GM19324 (cell line): ENCODE data around the gene REC8.

Source experiments
- ATAC-seq: cut with Tn5 transposase; IDR thresholded peaks from one replicate; pipeline ENCODE4 v1.9.1; 2021; ENCODE audit warnings: mild to moderate bottlenecking, moderate library complexity; ENCODE audit not compliant: unreplicated experiment, low FRiP score

Gene REC8

DNA sequence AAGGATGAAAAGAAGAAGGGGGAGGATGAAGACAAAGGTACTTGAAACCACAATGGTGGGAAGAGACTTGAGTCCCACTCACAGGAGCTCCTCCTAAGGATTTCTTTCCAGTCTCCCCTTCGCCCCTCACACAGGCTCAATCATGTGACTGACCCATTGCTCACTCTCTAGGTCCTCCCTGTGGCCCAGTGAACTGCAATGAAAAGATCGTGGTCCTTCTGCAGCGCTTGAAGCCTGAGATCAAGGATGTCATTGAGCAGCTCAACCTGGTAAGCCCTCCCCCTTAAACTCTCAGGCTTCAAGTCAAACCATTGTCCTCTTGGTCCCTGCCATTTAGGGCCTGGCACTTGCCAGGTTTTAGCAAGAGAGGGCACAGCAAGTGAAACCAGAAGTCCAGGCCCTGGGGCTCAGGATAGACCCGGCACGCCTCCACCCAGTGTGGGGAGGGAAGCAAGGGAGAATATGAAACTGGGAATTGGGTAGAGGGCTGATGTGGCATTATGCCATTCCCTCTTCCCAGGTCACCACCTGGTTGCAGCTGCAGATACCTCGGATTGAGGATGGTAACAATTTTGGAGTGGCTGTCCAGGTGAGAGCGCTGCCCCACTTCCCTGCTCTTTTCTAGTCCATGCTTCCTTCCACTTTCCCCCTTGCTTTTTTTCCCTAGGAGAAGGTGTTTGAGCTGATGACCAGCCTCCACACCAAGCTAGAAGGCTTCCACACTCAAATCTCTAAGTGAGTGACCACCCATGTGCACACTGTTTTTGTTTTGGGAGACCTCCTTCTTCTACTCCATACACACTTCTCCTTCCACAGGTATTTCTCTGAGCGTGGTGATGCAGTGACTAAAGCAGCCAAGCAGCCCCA is 34.1 kb upstream of the REC8 start:
- no peak for ATAC-seq

DNA sequence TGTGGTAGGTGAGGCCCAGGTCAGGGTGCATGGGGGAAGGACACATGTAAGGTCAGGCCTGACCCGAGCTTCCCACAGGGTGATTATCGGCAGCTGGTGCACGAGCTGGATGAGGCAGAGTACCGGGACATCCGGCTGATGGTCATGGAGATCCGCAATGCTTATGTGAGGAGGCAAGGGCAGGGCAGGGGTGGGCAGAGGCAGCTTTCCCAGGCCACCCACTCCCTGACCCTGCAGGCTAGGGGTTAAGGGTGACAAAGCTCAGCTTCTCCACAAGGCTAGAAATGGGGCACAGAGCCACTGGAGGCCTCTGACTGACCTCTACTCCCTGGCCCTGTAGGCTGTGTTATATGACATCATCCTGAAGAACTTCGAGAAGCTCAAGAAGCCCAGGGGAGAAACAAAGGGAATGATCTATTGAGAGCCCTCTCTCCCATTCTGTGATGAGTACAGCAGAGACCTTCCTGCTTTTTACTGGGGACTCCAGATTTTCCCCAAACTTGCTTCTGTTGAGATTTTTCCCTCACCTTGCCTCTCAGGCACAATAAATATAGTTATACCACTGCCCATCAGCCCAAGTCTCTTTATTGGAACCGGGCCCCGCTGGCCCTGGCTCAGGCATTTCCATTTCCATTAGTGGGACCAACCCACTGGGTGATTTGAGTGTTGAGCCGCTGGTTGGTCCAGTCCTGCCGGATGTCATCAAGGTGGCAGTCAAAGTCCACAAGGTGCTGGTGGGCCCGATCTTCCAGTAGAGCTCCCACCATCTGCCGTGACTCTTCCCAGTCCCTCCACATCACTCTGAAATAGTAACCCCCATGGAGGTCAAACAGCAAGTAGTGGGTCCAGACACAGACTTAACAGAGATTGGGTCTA is 33.2 kb upstream of the REC8 start:
- ATAC-seq = no peak

DNA sequence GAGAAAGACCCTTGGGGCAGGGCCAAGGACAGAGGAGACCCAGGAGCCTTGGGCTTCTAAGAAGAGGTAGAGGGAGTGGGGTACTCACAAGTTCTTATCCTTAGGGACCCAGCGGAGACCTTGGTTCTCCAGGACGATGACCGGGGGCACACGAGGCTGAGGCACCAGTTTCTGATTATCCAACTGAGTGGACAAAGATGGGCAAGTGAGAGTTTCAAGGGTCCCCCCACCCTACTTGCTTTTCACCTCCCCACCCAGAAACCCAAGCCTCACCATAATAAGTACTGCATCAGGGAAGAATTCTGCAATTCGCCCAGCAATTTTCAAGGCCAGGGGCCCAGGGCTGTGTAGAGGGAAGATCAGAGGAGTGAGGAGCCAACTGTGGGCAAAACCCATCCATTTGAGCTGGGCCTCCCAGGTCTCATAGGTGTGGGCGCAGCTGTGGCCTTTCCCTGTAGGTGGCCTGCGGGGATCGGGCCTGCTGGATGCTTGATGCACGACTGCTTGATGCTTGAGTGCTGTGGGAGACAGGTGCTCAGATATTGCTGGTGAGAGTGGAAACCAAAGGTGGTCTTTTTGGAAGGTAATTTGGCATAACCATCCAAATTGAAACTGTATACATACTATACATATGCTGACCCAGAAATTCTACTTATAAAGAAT is 32.5 kb upstream of the REC8 start:
- ATAC-seq = no peak

DNA sequence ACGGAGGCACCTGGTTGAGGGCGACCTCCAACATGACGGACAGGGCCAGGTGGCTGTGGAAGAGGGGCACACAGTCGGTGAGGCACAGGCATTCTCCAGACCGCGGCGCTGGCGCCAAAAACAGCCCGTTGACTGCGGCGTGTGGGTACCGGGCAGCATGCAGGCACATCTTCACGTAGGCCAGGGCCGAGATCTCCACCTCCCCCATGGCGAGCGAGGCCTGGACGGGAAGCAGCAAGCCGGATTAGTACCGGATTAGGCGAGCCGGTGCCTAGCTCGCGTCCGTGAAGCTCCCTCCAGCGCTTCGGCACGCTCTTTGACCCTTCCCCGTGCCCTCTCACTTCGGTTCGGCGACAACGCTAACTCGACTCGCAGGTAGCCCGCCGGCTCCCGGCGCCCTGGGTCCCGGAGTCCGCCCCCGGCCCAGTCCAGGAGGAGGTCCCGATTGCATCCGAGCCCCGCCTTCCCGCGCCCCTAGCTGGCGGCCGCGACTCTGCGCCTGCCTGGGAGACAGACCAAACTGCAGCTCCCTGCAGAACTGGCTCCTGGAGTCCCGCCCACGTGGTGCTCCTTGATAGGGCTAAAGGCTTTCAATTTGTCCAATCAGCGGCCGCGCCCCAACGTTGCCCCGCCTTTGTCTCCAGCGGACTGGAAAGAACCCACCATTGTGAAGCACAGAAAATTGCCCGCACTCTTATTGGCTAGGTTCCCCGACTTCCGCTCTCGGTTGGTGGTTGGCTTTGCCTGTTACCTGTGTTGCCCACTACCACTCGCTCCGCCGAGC is 30.6 kb upstream of the REC8 start, which contains the start of gene EMC9:
TSS of gene EMC9 (minus strand) at position 495 of the 784 bp plus-strand sequence. CDS start at position 208, 287 bp downstream.
- peak; percentile 89 for ATAC-seq

DNA sequence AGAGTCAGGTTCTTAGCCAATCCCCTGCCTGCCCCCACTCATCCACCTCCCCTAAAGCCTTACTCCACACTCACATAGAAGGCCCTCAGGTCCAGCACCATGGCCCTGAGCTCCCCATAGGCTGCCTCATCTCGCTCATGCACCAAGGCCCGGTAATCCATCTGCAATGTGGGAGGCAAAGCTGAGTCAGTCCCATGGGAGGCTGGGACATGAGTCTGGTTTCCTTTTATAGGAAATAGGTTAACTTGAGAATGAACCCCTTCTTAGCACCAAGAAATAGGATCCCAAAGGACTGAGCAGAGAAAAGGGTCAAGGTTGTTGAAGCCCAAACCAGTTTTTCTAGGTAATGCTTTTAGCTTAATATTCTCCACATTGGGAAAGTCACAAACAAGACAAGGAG is 28.4 kb upstream of the REC8 start:
- no peak for ATAC-seq

DNA sequence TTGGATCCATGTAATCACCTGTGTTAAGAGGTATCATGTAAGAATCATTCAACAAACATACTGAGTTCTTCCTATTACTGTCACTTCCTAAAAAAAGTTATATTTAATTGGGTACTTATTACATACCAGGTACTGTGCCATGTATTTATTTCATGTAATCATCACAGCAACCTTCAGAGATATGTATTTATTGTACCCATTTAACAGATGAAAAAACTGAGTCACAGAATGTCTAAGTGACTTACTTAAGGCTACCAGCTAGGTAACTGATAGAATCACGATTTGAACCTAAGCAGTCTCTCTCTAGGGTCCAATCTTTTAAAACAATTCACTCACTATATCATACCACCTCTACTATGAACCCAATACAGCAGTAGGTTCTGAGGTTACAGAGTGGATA is 27.4 kb upstream of the REC8 start:
- no peak for ATAC-seq

DNA sequence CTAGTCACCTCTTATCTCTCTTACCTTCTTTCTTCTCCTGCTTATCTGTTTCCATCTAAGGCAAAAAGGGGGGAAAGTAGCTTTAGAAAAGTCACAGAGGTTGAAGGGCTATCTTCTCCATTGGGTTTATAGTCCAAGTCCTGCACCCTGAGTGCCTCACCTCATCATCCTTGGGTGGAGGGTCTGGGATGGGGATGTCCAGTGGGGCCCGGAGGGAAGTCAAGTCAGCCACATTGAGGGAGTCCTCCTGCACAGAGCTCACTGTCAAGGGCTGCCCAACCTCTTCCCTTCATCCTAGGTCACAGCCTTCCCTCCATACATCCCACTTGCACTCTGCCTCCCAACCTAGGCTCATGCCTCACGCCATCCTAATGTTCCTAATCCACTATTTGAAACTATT is 26.7 kb upstream of the REC8 start:
- ATAC-seq = no peak

DNA sequence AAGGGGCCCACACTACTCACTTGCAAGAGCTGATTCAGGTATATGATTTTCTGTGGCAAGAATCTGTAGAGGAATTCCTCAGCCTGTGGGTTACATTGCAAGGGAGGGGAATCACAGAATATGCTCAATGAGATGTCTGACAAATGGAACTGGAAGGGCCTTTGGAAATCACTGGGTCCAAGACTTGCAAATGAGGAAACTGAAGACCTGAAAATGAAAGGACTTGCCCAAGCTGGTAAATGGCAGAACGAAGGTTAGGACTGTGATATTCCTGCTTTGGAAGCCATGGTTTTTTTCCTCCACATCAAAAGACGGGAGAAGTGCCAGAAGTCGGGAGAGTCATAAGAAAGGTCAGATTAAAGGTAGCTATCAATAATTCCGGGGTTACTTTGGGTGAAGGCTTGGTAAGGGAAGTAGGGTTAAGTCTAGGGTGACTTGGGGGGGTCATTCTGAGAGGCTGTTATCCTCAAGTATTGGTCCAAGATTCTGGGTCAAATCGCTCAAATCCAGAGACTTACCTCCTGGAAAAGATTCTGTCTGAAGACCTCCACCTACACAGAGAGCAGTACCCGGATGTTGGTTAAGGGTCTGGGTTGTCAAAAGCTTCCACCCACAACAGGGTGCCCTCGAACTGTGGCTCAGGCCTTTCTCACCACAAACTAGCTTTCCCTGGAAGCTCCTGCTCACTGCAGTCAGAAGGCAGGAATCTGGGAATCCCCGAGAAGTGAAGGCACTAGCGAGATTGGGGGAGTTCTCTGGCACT is 26.0 kb upstream of the REC8 start:
- no peak for ATAC-seq

DNA sequence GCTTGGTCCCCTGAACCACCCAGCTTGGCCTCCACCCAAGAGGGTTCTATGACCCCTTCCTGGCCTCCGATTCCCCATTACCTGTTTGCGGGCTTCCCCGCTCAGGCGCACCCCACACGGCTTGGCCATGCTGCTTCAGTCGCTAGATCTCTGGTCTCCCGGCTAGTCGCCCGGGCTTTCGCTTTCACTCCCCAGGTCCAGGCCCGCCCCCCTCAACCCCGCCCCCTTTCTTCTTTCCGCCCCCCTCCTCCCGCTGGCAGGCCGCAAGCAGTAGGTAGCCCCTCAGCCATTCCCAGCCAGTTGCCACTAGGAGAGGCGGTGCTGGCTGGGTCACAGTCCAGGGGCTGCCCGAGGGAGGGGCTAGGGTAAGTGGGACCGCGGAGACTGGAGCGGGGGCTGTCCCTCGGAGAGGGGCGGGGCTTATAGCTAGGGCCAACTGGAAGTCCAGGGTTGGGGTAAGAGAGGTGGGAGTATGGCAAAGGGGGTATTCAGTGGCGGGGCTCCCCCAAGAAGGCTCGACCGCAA is 25.4 kb upstream of the REC8 start, which contains the start of gene PSME2:
TSS of gene PSME2 (minus strand) at position 158 of the 525 bp plus-strand sequence. CDS start at position 129, 29 bp downstream.
- peak; percentile 71 for ATAC-seq

DNA sequence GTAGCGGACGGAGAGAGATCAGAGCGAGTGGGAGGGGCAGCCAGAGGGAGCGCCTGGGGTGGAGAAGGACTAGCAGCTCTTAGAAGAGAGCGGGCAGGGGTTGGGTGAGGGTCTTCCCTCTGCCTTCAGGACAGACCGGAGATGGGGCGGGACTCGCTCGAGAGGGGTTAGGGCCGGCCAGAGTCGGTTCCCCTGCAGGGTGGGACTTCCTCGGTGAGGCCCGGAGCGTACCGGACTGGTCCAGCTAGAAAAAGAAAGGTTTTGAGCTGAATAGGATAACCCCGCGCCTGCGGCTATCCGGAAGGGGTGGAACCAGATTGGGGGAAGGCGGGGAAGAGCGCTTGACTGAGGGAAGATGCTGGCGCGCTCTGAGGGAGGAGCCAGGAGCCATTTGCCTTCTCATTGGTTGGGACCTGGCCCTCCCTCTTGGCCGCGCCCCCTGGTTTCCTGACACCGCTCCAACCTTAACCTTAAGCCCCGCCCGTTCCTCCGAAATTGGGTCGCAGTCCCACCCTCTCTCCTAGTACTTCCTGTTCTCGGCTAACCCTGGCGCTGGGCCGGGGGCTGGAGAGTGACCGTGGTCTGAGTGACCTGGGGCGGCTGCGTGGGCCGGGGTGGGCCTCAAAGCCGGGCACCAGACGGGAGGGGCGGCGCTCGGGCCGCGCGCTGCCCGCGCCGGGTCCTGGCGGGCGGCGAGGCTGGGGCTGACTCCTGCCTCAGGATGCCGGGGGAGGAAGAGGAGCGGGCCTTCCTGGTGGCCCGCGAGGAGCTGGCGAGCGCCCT is 24.7 kb upstream of the REC8 start, which contains the start of gene RNF31:
TSS of gene RNF31 (plus strand) at position 521 of the 783 bp plus-strand sequence. CDS start at position 722, 201 bp downstream.
- ATAC-seq = peak; percentile 85

DNA sequence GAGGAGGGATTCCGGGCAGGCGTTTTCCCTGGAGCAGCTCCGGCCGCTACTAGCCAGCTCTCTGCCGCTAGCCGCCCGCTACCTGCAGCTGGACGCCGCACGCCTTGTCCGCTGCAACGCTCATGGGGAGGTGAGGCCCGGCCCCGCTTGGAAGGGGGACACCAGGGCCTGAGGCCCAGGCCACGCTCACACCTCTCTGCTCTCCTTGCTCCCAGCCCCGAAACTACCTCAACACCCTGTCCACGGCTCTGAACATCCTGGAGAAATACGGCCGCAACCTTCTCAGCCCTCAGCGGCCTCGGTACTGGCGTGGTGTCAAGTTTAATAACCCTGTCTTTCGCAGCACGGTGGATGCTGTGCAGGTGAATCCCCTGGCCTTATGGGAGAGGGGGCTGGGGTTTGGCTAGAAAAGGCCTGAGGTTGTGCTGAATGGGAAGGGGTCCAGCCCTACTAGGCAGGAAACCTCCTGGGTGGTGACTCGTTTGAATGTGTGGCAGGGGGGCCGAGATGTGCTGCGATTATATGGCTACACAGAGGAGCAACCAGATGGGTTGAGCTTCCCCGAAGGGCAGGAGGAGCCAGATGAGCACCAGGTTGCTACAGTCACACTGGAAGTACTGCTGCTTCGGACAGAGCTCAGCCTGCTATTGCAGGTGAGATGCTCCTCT is 24.0 kb upstream of the REC8 start:
- peak; percentile 0 for ATAC-seq

DNA sequence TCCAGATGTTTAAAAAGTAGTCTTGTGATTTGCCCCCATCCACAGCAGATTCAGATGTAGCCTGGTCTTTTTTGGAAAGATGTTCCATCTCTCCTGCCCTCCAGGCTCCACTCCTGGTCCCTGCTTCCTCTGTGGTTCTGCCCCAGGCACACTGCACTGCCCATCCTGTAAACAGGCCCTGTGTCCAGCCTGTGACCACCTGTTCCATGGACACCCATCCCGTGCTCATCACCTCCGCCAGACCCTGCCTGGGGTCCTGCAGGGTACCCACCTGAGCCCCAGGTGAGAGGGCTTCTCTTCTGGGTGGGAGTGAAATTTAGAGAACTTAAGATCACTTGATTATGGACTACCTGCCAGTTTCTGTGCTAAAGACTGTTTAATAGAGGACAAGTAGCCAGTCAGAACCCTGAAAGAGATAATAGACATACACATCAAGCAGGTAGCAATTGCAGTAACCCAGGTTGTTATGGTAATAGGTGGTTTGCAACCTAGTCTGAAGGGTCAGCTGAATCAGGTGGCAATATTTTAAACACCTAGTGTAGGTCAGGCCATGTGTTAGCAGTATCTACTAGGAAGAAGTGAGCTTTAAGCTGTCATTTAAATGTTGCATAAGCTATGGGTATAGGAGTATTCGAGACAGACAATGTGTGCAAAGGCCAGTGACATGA is 22.4 kb upstream of the REC8 start:
- no peak for ATAC-seq

DNA sequence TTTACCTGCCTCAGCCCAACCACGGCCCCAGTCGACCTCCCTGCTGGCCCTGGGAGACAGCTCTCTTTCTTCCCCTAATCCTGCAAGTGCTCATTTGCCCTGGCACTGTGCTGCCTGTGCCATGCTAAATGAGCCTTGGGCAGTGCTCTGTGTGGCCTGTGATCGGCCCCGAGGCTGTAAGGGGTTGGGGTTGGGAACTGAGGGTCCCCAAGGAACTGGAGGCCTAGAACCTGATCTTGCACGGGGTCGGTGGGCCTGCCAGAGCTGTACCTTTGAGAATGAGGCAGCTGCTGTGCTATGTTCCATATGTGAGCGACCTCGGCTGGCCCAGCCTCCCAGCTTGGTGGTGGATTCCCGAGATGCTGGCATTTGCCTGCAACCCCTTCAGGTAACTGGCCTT is 21.8 kb upstream of the REC8 start:
- ATAC-seq = no peak

DNA sequence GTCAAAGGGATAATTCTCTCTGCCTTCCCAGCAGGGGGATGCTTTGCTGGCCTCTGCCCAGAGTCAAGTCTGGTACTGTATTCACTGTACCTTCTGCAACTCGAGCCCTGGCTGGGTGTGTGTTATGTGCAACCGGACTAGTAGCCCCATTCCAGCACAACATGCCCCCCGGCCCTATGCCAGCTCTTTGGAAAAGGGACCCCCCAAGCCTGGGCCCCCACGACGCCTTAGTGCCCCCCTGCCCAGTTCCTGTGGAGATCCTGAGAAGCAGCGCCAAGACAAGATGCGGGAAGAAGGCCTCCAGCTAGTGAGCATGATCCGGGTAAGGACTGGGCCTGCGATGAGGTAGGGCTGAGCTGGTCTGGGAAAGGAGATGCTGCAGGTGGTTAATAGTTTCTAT is 21.3 kb upstream of the REC8 start:
- no peak for ATAC-seq

DNA sequence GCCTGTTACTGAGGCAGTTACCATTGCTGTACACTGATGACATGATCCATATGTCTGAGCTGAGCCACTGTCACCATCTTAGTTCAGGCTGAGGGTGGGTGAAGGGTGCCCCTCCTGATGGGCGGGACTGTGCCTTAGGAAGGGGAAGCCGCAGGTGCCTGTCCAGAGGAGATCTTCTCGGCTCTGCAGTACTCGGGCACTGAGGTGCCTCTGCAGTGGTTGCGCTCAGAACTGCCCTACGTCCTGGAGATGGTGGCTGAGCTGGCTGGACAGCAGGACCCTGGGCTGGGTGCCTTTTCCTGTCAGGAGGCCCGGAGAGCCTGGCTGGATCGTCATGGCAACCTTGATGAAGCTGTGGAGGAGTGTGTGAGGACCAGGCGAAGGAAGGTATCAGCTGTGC is 20.9 kb upstream of the REC8 start:
- ATAC-seq = no peak

DNA sequence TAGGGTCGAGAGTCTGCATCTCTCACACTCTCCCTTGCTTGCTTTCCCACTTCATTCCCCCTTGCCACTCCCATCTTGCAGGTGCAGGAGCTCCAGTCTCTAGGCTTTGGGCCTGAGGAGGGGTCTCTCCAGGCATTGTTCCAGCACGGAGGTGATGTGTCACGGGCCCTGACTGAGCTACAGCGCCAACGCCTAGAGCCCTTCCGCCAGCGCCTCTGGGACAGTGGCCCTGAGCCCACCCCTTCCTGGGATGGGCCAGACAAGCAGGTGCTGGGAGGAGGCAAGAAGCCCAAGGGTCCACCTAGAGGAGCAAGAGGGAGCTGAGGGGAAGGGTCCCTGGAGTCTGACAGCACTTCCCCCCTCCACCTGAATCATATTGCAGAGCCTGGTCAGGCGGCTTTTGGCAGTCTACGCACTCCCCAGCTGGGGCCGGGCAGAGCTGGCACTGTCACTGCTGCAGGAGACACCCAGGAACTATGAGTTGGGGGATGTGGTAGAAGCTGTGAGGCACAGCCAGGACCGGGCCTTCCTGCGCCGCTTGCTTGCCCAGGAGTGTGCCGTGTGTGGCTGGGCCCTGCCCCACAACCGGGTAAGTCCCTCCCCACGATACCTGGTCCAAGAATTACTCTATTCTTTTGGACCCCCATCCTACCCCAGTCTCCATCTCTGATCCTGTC is 20.3 kb upstream of the REC8 start:
- no peak for ATAC-seq

DNA sequence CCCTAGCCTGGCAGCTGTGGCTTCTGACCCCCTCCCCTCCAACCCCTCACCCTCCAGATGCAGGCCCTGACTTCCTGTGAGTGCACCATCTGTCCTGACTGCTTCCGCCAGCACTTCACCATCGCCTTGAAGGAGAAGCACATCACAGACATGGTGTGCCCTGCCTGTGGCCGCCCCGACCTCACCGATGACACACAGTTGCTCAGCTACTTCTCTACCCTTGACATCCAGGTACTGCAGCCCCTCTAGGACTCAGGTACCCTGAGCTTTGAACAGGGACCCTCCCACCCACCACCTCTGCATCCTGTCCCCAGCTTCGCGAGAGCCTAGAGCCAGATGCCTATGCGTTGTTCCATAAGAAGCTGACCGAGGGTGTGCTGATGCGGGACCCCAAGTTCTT is 16.8 kb upstream of the REC8 start:
- ATAC-seq = no peak
